ENCODE data around the gene INAVA. TPM values are rescaled to one million over a fixed set of nuclear protein-coding genes. Genes with fewer than 3 reads are reported as not detected.

INAVA gene
- total and polyA plus RNA-seq, 2 experiments from 2014 or later: 25.3 to 43.9 TPM

DNA sequence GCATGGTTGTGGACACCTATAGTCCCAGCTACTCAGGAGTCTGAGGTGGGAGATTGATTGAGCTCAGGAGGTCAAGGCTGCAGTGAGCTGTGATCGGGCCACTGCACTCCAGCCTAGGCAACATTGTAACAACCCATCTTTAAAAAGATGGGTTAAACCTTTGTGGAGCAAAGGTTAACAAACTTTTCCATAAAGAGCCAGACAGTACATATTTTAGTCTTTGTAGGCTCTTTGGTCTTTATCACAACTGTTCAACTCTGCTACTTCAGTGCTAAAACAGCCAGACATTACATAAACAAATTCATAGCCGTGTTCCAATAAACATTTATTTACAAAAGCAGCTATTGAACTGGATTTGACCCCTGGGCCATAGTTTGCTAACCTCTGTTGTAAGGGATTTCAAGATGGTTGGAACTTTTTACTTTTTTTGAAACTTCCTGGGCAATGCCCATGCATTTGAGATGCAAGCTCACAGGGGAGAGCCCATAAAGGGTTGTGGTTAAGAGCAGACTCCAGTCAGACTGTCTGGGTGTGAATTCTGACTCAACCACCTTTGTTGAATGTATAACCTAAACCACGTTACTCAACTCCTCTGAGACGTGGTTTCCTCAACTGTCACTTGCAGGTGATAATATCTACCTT lies 10.8 kb downstream of the INAVA start:
- H3K79me2 ChIP-seq (replicated peaks; ENCODE audit: insufficient read depth): no peaks in the 10 kb centered on the region
- H3K27ac Mint-ChIP-seq: no peak overlapping the region
- no peaks in the 10 kb centered on the region for H3K27me3 ChIP-seq (ENCODE audit: insufficient read depth)
- H3K4me1 ChIP-seq (ENCODE audit: insufficient read depth): no peaks in the 10 kb centered on the region
- no peaks in the 10 kb centered on the region for H3K9me2 ChIP-seq (ENCODE audit: insufficient read depth)
- peaks cover 67% of the 10 kb centered on the region for H3K36me3 Mint-ChIP-seq (ENCODE audit: low read depth)
- no peaks in the 10 kb centered on the region for H3F3A ChIP-seq (replicated peaks; ENCODE audit: low read depth)
- no peak overlapping the region for H3K27ac ChIP-seq (ENCODE audit: low read depth)
- H3K27me3 Mint-ChIP-seq (ENCODE audit: insufficient read depth, low read depth, poor library complexity): peaks cover 5% of the 10 kb centered on the region
- no peak overlapping the region for H3K4me3 Mint-ChIP-seq
- peaks cover 19% of the 10 kb centered on the region; the same call in 1 of the 2 replicates for H3K36me3 ChIP-seq (ENCODE audit: insufficient read depth)
- no peak overlapping the region for H3K4me3 ChIP-seq
- H3K4me2 ChIP-seq: no peak overlapping the region
- TF ChIP-seq ZNF114 (CRISPR knock-in tag; IDR thresholded peaks at IDR 0.05) (no peak), CTCF (conservative IDR thresholded peaks at IDR 0.05; ENCODE audit: low read depth in 2 of 2) (no peak), ZNF331 (CRISPR knock-in tag; IDR thresholded peaks at IDR 0.05; ENCODE audit: low read depth) (no peak), POLR2AphosphoS5 (IDR thresholded peaks at IDR 0.05; ENCODE audit: low read depth) (no peak), CREB1 (CRISPR knock-in tag; IDR thresholded peaks at IDR 0.05; ENCODE audit: low read depth) (no peak), STAT1 (IDR thresholded peaks at IDR 0.05; ENCODE audit: unreplicated experiment) (no peak), EZH2 (IDR thresholded peaks at IDR 0.05; ENCODE audit: low read depth, unreplicated experiment) (no peak), JUNB (IDR thresholded peaks at IDR 0.05; ENCODE audit: unreplicated experiment) (no peak), EZH2phosphoT487 (IDR thresholded peaks at IDR 0.05; ENCODE audit: unreplicated experiment) (no peak), NANOG (IDR thresholded peaks at IDR 0.05; ENCODE audit: borderline replicate concordance) (no peak)
- TF ChIP-seq, protein P1, sequence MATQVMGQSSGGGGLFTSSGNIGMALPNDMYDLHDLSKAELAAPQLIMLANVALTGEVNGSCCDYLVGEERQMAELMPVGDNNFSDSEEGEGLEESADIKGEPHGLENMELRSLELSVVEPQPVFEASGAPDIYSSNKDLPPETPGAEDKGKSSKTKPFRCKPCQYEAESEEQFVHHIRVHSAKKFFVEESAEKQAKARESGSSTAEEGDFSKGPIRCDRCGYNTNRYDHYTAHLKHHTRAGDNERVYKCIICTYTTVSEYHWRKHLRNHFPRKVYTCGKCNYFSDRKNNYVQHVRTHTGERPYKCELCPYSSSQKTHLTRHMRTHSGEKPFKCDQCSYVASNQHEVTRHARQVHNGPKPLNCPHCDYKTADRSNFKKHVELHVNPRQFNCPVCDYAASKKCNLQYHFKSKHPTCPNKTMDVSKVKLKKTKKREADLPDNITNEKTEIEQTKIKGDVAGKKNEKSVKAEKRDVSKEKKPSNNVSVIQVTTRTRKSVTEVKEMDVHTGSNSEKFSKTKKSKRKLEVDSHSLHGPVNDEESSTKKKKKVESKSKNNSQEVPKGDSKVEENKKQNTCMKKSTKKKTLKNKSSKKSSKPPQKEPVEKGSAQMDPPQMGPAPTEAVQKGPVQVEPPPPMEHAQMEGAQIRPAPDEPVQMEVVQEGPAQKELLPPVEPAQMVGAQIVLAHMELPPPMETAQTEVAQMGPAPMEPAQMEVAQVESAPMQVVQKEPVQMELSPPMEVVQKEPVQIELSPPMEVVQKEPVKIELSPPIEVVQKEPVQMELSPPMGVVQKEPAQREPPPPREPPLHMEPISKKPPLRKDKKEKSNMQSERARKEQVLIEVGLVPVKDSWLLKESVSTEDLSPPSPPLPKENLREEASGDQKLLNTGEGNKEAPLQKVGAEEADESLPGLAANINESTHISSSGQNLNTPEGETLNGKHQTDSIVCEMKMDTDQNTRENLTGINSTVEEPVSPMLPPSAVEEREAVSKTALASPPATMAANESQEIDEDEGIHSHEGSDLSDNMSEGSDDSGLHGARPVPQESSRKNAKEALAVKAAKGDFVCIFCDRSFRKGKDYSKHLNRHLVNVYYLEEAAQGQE (IDR thresholded peaks at IDR 0.05; ENCODE audit: unreplicated experiment): no peak
- TF ChIP-seq, protein P2, sequence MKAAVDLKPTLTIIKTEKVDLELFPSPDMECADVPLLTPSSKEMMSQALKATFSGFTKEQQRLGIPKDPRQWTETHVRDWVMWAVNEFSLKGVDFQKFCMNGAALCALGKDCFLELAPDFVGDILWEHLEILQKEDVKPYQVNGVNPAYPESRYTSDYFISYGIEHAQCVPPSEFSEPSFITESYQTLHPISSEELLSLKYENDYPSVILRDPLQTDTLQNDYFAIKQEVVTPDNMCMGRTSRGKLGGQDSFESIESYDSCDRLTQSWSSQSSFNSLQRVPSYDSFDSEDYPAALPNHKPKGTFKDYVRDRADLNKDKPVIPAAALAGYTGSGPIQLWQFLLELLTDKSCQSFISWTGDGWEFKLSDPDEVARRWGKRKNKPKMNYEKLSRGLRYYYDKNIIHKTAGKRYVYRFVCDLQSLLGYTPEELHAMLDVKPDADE (IDR thresholded peaks at IDR 0.05): no peak
- TF ChIP-seq, protein P3, sequence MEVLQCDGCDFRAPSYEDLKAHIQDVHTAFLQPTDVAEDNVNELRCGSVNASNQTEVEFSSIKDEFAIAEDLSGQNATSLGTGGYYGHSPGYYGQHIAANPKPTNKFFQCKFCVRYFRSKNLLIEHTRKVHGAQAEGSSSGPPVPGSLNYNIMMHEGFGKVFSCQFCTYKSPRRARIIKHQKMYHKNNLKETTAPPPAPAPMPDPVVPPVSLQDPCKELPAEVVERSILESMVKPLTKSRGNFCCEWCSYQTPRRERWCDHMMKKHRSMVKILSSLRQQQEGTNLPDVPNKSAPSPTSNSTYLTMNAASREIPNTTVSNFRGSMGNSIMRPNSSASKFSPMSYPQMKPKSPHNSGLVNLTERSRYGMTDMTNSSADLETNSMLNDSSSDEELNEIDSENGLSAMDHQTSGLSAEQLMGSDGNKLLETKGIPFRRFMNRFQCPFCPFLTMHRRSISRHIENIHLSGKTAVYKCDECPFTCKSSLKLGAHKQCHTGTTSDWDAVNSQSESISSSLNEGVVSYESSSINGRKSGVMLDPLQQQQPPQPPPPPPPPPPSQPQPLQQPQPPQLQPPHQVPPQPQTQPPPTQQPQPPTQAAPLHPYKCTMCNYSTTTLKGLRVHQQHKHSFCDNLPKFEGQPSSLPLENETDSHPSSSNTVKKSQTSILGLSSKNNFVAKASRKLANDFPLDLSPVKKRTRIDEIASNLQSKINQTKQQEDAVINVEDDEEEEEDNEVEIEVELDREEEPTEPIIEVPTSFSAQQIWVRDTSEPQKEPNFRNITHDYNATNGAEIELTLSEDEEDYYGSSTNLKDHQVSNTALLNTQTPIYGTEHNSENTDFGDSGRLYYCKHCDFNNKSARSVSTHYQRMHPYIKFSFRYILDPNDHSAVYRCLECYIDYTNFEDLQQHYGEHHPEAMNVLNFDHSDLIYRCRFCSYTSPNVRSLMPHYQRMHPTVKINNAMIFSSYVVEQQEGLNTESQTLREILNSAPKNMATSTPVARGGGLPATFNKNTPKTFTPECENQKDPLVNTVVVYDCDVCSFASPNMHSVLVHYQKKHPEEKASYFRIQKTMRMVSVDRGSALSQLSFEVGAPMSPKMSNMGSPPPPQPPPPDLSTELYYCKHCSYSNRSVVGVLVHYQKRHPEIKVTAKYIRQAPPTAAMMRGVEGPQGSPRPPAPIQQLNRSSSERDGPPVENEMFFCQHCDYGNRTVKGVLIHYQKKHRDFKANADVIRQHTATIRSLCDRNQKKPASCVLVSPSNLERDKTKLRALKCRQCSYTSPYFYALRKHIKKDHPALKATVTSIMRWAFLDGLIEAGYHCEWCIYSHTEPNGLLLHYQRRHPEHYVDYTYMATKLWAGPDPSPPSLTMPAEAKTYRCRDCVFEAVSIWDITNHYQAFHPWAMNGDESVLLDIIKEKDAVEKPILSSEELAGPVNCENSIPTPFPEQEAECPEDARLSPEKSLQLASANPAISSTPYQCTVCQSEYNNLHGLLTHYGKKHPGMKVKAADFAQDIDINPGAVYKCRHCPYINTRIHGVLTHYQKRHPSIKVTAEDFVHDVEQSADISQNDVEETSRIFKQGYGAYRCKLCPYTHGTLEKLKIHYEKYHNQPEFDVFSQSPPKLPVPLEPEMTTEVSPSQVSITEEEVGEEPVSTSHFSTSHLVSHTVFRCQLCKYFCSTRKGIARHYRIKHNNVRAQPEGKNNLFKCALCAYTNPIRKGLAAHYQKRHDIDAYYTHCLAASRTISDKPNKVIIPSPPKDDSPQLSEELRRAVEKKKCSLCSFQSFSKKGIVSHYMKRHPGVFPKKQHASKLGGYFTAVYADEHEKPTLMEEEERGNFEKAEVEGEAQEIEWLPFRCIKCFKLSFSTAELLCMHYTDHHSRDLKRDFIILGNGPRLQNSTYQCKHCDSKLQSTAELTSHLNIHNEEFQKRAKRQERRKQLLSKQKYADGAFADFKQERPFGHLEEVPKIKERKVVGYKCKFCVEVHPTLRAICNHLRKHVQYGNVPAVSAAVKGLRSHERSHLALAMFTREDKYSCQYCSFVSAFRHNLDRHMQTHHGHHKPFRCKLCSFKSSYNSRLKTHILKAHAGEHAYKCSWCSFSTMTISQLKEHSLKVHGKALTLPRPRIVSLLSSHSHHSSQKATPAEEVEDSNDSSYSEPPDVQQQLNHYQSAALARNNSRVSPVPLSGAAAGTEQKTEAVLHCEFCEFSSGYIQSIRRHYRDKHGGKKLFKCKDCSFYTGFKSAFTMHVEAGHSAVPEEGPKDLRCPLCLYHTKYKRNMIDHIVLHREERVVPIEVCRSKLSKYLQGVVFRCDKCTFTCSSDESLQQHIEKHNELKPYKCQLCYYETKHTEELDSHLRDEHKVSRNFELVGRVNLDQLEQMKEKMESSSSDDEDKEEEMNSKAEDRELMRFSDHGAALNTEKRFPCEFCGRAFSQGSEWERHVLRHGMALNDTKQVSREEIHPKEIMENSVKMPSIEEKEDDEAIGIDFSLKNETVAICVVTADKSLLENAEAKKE (CRISPR knock-in tag; IDR thresholded peaks at IDR 0.05): no peak
- no peak for DNase-seq (ENCODE audit: low spot score)
- peaks cover 5% of the 10 kb centered on the region; the same call in 1 of the 2 replicates for H4K20me1 ChIP-seq (replicated peaks; ENCODE audit: insufficient read depth)
- H3K9me3 Mint-ChIP-seq: no peaks in the 10 kb centered on the region
- H2AFZ ChIP-seq: no peak overlapping the region
- no peaks in the 10 kb centered on the region; the same call in 2 of the 3 replicates for H3K4me1 Mint-ChIP-seq
- ATAC-seq: no peak
